ENCODE data around the gene FAR1.

- TF ChIP-seq CTCF (IDR thresholded peaks at IDR 0.05): no peak
- no peak for TF ChIP-seq EZH2phosphoT487 (IDR thresholded peaks at IDR 0.05)
Observed at GRCh38 chr11:13672576-13673210, 4.2 kb downstream of the FAR1 start.
